Body of pancreas (tissue), 4 donors: ENCODE results near the gene SLCO2B1. TPM values are rescaled to one million over a fixed set of nuclear protein-coding genes. Genes with fewer than 3 reads are reported as not detected.

ENCODE experiments used
- ATAC-seq: fragments of 150-250 bp; one replicate; pipeline ENCODE4 v1.9.1; 2016
- DNase-seq, 4 donors: peaks; one replicate each; pipeline ENCODE4 v3.0.0-alpha.2; 2019
- H3K27ac ChIP-seq, 4 donors: fragments of 200-600 bp; sonication (generic); 1 replicate in 3 of 4; 2 replicates in 1 of 4; pipeline versions ENCODE4 v1.5.1 to v1.6.1; 2016 to 2019; ENCODE audit warnings: mild to moderate bottlenecking in 1 of 4, mixed read lengths in 1 of 4, moderate library complexity in 1 of 4
- H3K27me3 ChIP-seq, 2 donors: fragments of 200-600 bp; sonication (generic); one replicate each; pipeline ENCODE4 v1.6.0; 2016; ENCODE audit warnings: mild to moderate bottlenecking in 1 of 2
- H3K36me3 ChIP-seq, 2 donors: fragments of 200-600 bp; sonication (generic); replicated peaks in 1 of 2; 2 replicates each; pipeline ENCODE4 v1.5.1; 2016; ENCODE audit warnings: low read depth in 2 of 2; ENCODE audit not compliant: insufficient read depth in 1 of 2
- H3K4me1 ChIP-seq: fragments of 200-600 bp; sonication (generic); one replicate; pipeline ENCODE4 v1.6.0; 2016
- H3K4me3 ChIP-seq, 2 donors: fragments of 200-600 bp; sonication (generic); 1 replicate in 1 of 2; 2 replicates in 1 of 2; pipeline ENCODE4 v1.5.1; 2016 to 2019
- H3K9me3 ChIP-seq, 3 donors: fragments of 200-600 bp; sonication (generic); 1 replicate in 2 of 3; 2 replicates in 1 of 3; pipeline ENCODE4 v1.5.1; 2016
- POLR2A ChIP-seq, 3 donors: fragments of 450-650 bp; IDR thresholded peaks; one replicate each; pipeline ENCODE4 v1.6.1; 2016; ENCODE audit warnings: antibody characterized with exemption in 3 of 3, mild to moderate bottlenecking in 2 of 3
- WGBS, 2 donors: methylation state at CpG; one replicate each; pipeline ENCODE4 v1.1.5; 2017; 5-methylcytosine and 5-hydroxymethylcytosine counted together
- intact Hi-C: fragments of 100-400 bp; cut with DNase I; formaldehyde crosslinking; loops from one replicate; pipeline ENCODE4 v1.15.1; 2023
- total RNA-seq, 2 donors: library from RNA; depleted of rRNA; stranded (reverse); fragments of >200 nt; gene quantifications; one replicate each; pipeline ENCODE4 v1.1.0, GENCODE V29; 2016
- TF ChIP-seq, protein P1 (sequence below), 7 experiments: fragments of 450-650 bp in 4 of 7; fragments of 200-600 bp in 3 of 7; sonication (generic) in 3 of 7; IDR thresholded peaks; one replicate each; pipeline ENCODE4 v1.5.1; 2016 to 2019; ENCODE audit warnings: antibody characterized with exemption in 7 of 7

SLCO2B1 gene
- total RNA-seq, 2 donors from 2014 or later, result 33.7 to 101 TPM

DNA sequence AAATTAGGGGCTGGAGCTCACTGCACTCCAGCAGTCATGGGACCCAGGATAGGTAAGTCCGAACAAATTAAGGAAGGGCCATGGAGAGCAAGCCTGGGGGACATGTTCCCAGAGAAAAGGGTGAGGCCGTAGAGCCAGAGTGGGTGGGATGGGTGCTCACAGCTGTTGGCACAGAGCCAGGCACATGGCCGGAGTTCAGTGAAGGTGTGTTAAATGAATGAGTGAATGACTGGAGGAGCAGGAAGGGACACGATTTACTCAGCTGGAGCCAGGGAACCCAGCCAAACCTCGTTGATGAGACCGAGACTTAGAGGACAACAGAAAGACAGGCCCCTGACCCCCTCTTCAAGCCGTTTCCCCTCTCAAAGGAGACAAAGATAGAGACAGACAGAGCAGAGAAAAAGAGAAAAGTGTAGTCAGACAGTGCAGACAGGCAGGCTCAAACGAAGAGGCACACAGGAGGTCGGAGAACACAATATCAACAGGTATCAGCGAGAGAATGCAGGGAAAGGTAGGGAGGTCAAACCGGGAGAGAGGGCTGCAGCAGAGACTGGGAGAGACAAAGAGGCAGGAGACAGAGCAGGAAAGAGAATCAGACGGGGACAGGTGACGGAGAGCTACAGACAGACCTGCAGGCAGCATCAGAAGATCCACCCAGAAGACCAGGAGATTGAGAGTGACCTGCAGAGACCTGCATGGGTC is 590 bp downstream of the SLCO2B1 start:
- Histone ChIP-seq H3K4me3 (peak overlapping the region in 1 of 2 donors; percentile 16), H3K27me3 (no peaks in the 10 kb centered on the region), H3K4me1 (peaks cover 73% of the 10 kb centered on the region), H3K36me3 (no peaks in the 10 kb centered on the region), H3K27ac (peak overlapping the region; percentile 76 to 88 (median 82)), H3K9me3 (no peaks in the 10 kb centered on the region)
- intact Hi-C loops, result no loop called here
- ATAC-seq, result peak; percentile 38
- peak; percentile 75 to 86 (median 81) for DNase-seq
- 15 to 19% methylated on average over 13 of the region's 13 CpGs for WGBS, 2 donors
- TF ChIP-seq POLR2A (IDR thresholded peaks at IDR 0.05), result no peak
- TF ChIP-seq, protein P1, sequence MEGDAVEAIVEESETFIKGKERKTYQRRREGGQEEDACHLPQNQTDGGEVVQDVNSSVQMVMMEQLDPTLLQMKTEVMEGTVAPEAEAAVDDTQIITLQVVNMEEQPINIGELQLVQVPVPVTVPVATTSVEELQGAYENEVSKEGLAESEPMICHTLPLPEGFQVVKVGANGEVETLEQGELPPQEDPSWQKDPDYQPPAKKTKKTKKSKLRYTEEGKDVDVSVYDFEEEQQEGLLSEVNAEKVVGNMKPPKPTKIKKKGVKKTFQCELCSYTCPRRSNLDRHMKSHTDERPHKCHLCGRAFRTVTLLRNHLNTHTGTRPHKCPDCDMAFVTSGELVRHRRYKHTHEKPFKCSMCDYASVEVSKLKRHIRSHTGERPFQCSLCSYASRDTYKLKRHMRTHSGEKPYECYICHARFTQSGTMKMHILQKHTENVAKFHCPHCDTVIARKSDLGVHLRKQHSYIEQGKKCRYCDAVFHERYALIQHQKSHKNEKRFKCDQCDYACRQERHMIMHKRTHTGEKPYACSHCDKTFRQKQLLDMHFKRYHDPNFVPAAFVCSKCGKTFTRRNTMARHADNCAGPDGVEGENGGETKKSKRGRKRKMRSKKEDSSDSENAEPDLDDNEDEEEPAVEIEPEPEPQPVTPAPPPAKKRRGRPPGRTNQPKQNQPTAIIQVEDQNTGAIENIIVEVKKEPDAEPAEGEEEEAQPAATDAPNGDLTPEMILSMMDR (IDR thresholded peaks at IDR 0.05), result no peak

- peak overlapping the region; percentile 76 to 88 (median 82) for H3K27ac ChIP-seq
- DNase-seq (peak; percentile 85 to 91 (median 90)), ATAC-seq (peak; percentile 88)
- TF ChIP-seq POLR2A (IDR thresholded peaks at IDR 0.05), result peak; percentile 47 to 67 (median 64)
- TF ChIP-seq, protein P1 (IDR thresholded peaks at IDR 0.05), result no peak
- no peaks in the 10 kb centered on the region for H3K9me3 ChIP-seq
- no peaks in the 10 kb centered on the region for H3K27me3 ChIP-seq
- WGBS, 2 donors, result 17 to 32% methylated on average over 6 of the region's 6 CpGs
- peaks cover 79% of the 10 kb centered on the region for H3K4me1 ChIP-seq
- intact Hi-C loops, result no loop called here
- no peaks in the 10 kb centered on the region for H3K36me3 ChIP-seq
- H3K4me3 ChIP-seq, result peak overlapping the region in 1 of 2 donors; percentile 16
These were observed 1.2 kb downstream of the SLCO2B1 start for GRCh38 chr11:75152090-75152489.

- WGBS, 2 donors, result 44 to 67% methylated on average over 5 of the region's 5 CpGs
- DNase-seq (no peak), ATAC-seq (no peak)
- no peaks in the 10 kb centered on the region for H3K27me3 ChIP-seq
- peaks cover 82% of the 10 kb centered on the region for H3K4me1 ChIP-seq
- H3K9me3 ChIP-seq, result no peaks in the 10 kb centered on the region
- intact Hi-C loops, result no loop called here
- H3K27ac ChIP-seq, result peak overlapping the region; percentile 76 to 88 (median 82)
- peak overlapping the region in 1 of 2 donors; percentile 2 for H3K4me3 ChIP-seq
- no peak for TF ChIP-seq POLR2A (IDR thresholded peaks at IDR 0.05)
- TF ChIP-seq, protein P1 (IDR thresholded peaks at IDR 0.05), result no peak
- no peaks in the 10 kb centered on the region for H3K36me3 ChIP-seq
These were observed 1.9 kb downstream of the SLCO2B1 start for GRCh38 chr11:75152651-75153427.

- intact Hi-C loops, result no loop called here
- no peaks in the 10 kb centered on the region for H3K9me3 ChIP-seq
- WGBS, 2 donors, result 73 to 77% methylated on average over 9 of the region's 9 CpGs
- DNase-seq, result no peak
- H3K4me3 ChIP-seq, result no peak overlapping the region
- no peak for ATAC-seq
- H3K4me1 ChIP-seq, result peaks cover 92% of the 10 kb centered on the region
- no peak for TF ChIP-seq POLR2A (IDR thresholded peaks at IDR 0.05)
- TF ChIP-seq, protein P1 (IDR thresholded peaks at IDR 0.05), result no peak
- H3K27me3 ChIP-seq, result no peaks in the 10 kb centered on the region
- no peaks in the 10 kb centered on the region for H3K36me3 ChIP-seq
- H3K27ac ChIP-seq, result peak overlapping the region; percentile 45 to 88 (median 82)
These were observed 4.0 kb downstream of the SLCO2B1 start for GRCh38 chr11:75154646-75155569.
